Stimulated activated CD8-positive, alpha-beta memory T cell treated with anti-CD3 and anti-CD28 coated beads, Interleukin-15, amount 100 ng/mL, for 48 hours (primary cell): ENCODE data around the gene DAG1.
A peak's percentile ranks its signal among the peaks of the same experiment; 100 is the strongest.
"Not testable (repeated sequence)": the region's sequence is repeated elsewhere in the genome, so short reads cannot be mapped to it uniquely, and the experiment has no call there.

Experiments
- DNase-seq, 2 donors: peaks; one replicate each; pipeline ENCODE4 v3.0.0-alpha.2; 2020; ENCODE audit warnings: low read depth in 2 of 2

The DAG1 gene

DNA sequence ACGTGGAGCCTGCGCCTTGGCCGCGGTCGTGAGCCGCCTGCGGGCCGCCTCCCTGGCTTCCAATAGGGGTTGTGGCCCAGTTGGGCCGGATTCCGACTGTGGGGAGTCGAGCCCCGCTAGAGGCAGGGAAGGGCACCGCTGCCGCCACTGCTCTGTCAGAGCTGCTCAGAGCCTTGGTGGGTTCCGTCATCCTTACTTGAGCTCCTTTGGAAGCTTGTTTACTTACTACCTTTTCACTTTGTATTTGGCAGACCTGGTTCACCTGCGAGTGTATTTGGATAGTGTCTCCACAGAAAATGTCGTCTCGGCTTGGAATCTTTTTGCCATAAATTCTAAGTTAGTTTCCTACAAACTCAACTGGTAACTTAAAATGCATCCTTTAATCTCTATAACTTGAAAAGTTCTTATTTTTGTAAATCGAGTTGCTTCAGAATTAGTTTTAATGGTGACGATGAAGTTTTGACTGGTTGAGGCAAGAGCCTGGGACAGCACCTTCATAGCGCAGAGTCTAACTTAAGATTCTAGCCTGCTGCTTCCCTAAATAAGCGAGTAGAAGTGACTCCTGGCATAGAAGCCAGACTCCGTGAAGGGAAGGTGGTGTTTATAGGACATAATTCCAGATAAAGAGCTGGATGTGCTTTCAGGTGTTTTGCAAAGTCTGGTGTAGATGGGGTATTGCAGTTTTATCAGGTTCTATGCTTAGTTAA is 800 bp downstream of the DAG1 start:
- no peak for DNase-seq

DNA sequence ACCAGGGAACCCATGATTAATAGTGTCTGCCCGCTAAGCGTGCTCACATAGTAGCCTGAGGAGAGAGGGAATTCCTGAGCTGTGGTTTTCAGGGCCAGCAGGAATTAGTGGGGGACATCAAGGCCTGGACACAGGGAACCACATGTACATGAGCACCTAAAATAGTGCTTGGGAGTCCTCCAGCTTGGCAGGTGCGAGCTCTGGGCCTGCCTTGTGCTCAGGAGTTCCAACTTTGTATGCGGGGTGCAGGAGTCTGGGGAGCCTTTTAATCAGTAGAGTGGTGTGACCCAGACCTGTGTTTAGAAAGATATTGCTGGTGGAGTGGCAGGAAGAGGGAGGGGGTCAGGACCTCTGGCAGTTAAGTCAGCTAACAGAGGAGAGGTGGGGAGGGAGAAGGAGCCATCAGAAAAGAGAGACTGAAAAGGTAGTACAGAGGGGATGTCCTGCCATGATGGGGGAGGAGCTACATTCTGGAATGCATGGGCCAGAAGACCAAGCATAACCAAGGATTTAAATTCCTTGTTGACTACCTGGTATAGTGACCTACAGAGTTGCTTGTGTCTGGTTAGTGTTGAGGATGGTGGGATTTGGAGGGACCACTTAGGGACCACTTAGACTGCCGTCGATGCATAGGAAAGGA is 1.9 kb downstream of the DAG1 start:
- no peak for DNase-seq

DNA sequence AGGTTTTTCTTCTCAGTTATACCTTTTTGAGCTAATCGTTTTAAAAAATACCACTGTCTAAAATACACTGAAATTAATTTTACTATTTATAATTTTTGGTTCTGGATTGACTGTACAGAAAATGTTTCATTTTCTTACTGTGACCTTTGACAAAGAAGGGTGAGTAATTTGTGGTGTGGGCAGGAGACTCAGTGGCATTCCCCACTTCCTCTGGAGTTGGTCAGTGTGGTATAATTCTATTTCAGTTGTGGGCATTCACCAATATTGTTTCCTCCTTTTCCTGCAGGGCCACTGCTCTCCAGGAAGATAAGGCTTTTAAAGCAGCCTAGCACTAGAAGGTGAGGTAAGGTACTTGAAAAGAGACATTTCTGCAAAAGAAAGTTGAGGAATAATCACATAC is 6.5 kb downstream of the DAG1 start:
- peak in 1 of 2 donors; percentile 27 for DNase-seq

DNA sequence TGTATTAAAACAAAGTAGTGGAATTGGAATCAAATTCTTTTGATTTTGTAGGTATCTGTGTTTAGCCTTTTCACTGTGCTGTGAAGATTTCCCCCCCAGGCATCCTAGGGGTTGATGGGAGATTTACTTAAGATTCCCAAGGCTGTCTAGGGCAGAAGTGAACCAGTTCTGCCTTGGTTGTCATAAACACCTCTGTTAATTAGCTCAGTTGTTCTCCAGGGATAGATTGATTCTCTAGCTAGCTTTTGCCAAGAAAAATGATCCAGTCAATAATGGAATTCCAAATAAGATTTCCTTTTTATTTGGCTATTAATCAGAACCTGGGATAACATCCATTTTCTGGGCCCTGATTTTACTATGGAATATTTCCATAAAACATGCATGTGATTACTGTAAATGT is 12.7 kb downstream of the DAG1 start:
- no peak for DNase-seq

DNA sequence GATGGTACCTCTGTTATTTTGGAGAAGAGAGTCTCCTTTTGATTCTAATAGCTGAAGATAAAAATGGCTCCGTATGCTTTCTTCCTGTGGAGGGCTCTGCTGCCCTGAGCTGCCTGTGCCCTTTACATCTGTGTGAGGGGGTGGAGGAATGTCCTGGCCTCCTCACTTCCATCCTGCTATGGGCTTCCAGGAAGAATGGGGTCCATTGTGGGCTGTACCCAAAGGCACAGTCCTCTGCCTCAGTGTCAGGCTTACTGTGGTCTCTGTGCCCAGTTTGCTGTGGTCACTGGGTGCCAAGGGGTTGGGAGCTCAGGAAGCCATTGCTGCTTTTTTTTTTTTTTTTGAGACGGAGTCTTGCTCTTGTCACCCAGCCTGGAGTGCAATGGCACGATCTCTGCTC is 14.4 kb downstream of the DAG1 start:
- DNase-seq, result no peak

DNA sequence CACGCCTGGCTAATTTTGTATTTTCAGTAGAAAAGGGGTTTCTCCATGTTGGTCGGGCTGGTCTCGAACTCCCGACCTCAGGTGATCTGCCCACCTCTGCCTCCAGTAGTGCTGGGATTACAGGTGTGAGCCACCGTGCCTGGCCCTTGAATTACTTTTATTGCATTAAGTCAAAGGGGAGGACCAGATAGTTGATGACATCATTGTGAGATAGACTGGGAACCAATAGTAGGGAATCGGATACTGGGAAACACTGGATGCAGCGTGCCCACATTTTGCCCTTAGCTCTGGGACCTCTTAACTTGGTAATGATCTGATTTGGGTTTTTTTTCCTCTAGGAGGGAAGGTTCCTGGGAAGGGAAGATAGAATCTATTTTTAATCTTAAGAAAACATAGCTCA is 19.2 kb downstream of the DAG1 start:
- DNase-seq, result no peak

DNA sequence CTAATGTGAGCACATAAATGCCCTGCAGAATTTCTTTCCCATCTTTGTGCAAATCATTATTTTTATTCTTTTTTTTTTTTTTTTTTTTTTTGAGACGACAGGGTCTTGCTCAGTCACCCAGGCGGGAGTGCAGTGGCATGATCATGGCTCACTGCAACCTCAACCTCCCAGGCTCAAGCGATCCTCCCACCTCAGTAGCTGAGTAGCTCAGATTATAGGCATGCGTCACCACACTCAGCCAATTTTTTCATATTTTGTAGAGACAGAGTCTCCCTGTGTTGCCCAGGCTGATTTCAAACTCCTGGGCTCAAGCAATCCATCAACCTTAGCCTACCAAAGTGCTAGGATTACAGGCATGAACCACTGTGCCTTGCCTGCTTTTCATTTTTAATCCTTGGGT is 22.9 kb downstream of the DAG1 start:
- no peak for DNase-seq

DNA sequence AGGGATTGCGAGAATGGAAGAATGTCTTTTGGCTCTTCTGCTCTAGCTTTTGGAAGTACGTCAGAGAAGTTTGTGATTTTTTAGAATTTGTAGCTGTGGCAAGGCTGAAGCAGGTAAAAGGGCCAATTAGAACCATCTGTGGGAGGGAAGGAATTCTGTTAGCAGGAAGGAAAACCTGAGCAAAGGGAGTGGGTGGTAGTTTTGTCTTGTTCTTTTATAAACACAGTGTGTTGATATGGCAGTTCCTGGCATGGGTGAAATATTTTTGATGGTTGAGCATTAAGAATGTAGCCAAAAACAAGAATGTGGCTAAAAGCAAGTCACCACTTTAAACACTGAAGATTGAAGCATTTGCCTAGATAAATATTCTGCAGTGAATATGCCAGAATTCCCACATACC is 23.8 kb downstream of the DAG1 start:
- DNase-seq, result no peak

DNA sequence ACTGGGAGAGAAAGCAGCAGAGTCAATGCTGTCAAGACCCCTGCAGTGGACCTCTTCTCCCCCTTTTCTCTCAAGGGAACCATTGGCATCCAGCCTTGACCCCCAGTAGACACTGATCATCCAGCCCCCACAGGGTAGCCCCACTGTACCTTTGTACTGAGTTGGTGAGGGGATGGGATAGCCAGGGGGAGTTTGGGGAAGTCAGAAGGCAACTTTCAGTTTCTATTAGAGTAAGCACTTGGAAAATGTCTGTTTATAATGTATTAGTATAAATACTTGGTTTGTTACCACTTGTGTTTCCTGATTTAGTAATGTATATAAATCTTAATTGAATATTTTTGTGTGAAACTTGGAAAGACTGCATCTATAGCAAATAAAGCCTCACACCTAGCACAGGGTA is 25.0 kb downstream of the DAG1 start:
- no peak for DNase-seq

DNA sequence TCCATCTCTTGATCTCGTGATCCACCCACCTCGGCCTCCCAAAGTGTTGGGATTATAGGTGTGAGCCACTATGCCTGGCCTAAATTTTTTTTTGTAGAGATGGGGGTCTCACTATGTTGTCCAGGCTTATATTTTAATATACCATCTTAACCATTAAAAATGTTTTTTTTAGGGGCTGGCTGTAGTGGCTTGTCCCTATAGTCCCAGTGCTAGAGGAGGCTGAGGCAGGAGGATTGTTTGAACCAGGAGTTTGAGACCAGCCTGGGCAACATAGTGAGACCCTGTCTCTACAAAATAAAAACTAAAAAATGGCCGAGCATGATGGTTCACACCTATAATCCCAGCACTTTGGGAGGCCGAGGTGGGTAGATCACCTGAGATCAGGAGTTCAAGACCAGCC is 26.8 kb downstream of the DAG1 start:
- not testable (repeated sequence) for DNase-seq

DNA sequence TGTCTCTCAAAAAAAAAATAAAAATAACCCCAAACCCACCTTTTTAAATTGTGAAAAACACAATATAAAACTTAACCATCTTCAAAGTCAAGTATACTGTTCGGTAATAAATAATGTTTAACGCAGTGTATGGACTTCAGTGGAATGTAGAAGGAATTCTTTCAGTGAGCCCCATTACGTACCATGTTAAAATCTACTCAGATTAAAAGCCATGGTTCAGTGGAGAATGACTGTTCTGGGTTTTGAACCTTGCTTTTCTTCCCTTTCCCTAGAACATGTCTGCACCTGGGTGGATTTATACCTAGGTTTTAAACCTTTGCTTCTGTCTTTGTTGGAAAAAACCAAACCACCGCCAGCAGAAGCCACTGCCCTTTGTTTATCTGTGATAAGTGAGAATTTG is 27.5 kb downstream of the DAG1 start:
- no peak for DNase-seq

DNA sequence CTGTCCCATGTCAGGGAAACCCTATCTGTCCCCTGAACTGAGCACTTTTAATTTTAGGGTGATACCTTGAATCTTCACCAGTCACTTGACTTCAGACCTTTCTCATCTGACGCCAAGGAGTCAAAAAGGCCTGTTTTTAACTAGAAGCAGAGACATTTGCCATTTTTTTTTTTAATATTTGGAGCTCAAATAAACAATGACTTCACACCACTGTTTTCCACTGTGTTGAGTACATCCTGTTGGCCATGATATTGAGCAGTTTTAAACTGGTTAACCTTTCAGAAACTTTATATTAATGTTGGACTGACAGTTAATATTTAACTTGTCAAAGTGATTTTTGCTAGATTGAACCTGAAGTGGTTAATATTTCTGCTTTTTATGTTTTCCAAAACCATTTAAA is 28.2 kb downstream of the DAG1 start:
- no peak for DNase-seq

DNA sequence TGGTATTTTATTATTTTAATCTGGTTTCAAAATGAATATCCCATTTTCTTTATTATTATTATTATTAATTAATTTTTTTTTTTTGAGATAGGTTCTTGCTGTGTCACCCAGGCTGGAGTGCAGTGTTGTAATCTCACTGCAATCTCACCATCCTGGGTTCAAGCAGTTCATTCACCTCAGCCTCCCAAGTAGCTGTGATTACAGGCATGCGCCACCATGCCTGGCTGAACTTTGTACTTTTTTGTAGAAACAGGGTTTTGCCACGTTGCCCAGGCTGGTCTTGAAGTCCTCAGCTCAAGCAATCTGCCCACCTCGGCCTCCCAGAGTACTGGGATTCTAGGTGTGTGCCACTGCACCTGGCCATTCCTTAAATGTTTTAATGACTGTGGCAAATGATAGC is 28.6 kb downstream of the DAG1 start:
- no peak for DNase-seq

DNA sequence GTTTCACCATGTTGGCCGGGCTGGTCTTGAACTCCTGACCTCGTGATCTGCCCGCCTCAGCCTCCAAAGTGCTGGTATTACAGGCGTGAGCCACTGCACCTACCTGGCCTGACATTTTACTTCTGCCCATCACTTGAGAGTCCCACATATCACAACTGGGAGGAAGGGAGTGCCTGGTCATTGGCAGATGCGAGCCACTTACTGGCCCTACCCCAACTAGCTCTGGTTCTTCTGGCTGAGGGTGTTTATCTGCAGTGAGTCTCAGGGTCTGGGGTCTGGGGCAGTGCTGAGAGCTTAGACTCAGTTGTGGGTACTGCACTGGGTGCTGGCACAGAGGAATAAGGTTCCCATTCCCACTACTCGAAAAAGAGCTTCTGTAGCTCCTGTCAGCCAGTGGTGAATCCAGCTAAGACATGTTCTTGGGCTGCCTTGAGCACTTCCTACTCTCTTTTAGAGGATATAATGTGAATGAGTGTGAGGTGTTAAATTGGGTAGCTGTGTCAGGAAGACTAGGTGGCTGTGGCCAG is 30.2 kb downstream of the DAG1 start:
- no peak for DNase-seq

DNA sequence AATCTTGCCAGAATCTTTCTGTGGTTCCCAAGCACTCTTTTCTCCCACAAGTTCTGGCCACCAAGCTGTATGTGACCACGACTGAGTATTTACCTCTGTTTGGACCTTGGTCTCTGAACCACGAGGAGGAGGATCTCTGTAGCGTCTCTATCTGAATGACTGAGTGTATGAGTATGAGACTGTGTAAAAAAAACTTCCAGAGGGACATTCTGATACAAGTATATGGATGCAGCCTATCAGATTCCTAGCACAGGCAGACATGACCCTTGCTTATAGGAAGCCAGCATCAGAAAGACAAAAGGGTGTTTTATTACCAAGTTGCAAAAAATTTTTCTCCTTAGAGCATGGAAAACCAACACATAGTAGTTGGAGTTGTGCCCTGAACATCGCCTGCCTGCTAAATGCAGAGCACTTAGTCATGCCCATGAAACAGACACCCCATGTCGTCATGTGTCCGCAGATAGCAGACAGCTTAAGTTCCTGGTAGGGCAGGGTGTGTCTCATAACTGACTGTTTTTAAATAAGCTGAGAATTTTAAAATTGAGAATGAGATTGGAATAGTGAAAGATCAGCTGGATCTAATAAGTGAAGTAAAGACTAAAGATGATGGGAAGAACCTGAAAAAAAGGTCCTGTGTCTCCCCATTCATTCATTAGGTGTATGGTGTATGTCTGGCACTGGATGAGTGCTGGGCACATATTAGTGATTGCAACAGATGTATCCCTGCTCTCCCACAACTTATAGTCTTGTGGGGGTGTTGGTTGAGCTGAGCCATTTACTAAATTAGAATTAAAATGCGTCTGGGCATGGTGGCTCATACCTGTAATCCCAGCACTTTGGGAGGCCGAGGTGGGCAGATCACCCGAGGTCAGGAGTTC is 30.9 kb downstream of the DAG1 start:
- DNase-seq, result peak in 1 of 2 donors; percentile 8

DNA sequence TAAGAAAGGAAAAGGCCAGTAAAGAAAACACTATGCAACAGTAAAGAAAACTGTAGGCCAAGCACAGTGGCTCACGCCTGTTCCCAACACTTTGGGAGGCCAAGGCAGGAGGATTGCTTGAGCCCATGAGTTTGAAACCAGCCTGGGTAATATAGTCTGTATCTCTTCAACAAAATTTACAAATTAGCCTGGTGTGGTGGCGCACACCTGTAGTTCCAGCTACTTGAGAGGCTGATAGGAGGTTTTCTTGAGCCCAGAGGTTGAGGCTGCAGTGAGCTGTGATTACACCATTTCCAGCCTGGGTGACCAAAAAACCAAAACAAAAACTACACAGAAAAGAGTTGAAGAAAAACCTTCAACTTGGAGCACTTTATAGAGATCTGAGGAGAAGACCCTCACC is 31.8 kb downstream of the DAG1 start:
- DNase-seq, result no peak

DNA sequence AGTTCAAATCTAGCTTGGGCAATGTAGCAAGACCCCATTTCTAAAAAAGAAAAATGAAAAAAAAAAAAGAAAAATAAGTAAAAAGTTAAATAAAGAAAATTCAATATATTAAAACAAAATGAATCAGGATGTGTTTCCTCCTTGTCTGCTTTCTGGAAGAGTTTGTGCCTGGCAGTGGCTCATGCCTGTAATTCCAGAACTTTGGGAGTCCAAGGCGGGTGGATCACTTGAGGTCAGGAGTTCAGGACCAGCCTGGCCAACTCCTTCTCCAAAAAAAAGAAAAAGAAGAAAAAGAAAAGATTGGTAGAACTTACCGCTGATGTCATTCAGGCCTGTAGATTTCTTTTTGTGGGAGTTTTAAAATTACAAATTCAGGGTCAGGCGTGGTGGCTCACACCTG is 36.8 kb downstream of the DAG1 start:
- no peak for DNase-seq

DNA sequence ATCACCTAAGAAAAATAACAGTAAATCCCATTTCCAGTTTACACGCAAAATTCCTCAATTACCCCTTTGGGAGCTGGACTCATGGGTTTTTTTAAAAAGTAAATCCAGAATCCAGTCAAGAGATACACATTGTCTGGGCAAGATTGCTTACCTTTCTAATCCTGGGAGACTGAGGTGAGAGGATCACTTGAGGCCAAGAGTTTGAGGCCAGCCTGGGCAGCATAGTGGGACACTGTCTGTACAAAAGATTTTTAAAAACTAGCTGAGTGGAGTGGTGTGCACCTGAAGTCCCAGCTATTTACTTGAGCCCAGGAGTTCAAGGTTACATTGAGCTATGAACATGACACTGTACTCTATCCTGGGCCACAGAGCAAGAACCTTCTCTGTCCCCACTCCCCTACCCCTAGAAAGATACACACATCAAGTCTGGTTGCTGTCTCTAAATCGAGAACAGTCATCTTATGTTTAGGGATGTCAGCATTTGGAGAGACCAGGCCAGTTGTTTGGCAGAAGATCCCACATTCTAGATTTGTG is 39.0 kb downstream of the DAG1 start:
- no peak for DNase-seq

DNA sequence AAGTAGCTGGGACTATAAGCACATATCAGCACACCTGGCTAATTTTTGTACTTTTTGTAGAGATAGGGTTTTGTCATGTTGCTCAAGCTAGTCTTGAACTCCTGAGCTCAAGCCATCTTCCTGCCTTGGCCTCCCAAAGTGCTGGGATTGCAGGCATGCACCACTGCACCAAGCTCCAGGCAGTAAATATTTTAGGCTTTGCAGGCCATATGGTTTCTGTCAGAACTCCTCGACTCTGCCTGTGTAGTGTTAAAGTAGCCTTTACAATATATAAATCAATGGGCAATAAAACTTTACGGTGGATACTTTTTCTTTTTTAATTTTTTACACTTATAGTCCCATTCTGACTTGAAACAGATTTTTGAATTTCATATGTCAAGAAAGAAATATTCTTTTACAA is 41.6 kb downstream of the DAG1 start:
- DNase-seq, result no peak

DNA sequence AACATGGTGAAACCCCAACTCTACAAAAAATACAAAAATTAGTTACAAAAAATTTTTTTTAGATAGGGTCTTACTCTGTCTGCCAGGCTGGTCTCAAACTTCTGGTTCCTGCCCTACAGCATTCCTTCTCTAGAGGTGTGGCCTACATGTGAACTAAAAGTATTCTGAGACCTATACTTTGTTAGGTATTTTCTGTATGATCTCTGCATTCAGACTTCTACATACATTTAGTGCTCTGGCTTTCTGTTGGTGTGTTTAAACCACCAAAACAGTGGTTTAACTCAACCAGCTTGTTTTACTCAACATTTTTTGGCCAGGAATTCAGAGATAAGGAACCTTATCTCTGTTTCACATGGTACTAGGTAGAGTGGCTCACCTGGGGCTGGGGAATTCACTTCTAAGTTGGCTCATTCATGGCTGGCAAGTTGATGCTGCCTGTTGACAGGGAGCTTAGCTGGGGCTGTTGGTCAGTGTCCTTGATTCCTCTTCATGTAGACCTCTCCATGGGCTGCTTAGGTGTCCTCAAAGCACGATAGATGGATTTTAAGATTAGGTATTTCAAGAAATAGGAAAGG is 42.8 kb downstream of the DAG1 start:
- DNase-seq, result no peak

DNA sequence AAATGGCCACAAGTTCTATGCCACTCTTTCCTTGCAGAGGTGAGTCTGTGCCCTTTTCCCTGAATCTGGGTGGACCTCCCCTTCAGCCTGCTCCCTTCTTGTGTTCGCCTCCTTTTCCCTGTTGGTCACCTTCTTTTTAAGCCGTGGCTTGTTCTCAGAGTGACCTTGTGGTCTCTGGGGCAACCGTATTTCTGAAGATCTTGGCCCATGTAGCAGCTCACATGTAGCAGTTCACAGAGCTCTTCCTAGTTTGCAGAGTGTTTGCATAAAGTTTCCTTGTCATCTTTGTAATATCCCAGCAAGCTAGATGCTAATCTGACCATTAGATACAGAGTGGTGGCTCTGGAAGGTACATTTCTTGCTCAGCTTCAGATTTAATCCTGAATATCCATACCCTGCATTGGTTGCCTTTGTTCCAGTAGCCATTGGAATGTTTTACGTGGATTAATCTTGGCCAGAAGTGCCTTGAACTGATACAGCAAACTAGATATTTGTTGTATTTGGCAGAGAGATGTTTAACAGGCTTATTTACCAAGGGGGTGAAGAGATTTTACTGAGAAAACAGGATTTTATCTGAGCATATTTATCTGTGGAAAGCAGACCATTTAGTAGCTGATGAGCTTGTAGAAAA is 43.5 kb downstream of the DAG1 start:
- no peak for DNase-seq

DNA sequence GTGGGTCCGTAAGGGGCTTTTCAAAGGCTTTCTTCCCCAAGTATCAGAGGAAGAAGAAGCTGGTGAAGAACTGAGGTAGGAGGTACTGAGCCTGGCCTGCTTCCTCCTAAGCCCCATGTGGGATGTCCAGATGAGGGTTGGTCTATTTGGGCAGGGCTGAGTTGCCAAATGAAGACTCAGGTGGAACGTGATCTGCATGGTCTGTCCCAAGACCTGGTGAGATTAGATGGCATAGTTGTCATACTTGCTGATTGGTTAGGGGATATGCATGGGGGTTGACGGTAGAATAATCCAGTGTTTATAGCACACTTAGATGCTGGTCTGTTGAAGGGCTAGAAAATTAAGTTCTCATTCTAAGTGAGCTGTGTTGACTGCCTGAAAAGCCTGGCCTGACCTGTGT is 47.9 kb downstream of the DAG1 start:
- no peak for DNase-seq
